Astrocyte (in vitro differentiated cells and primary cell): Measurements from ENCODE around the gene YIF1A. TPM values are rescaled to one million over a fixed set of nuclear protein-coding genes. Genes with fewer than 3 reads are reported as not detected.

ENCODE experiments used
- DNase-seq: peaks from one replicate; pipeline ENCODE4 v3.0.0-alpha.2; 2010; ENCODE audit warnings: low read depth
- FAIRE-seq: peaks from 2 replicates; lab custom pipeline; 2011; peaks lifted over from hg19 to GRCh38; lab: Jason Lieb, UNC
- H2AFZ ChIP-seq: 2 replicates; pipeline ENCODE4 v1.6.0; 2012; ENCODE audit warnings: low read depth, low read length, inconsistent platforms
- H3K27ac ChIP-seq: 2 replicates; pipeline ENCODE4 v1.5.1; 2011; ENCODE audit warnings: low read depth, low read length, inconsistent platforms
- H3K27me3 ChIP-seq: 2 replicates; pipeline ENCODE4 v1.6.0; 2011; ENCODE audit warnings: low read length, inconsistent platforms; ENCODE audit not compliant: insufficient read depth
- H3K36me3 ChIP-seq: 2 replicates; pipeline ENCODE4 v1.5.1; 2011; ENCODE audit warnings: low read length, inconsistent platforms; ENCODE audit not compliant: insufficient read depth
- H3K4me1 ChIP-seq: 2 replicates; pipeline ENCODE4 v1.5.1; 2011; ENCODE audit warnings: low read length, inconsistent platforms; ENCODE audit not compliant: insufficient read depth
- H3K4me2 ChIP-seq: 2 replicates; pipeline ENCODE4 v1.6.0; 2012; ENCODE audit warnings: low read length, inconsistent platforms
- H3K4me3 ChIP-seq: 2 replicates; pipeline ENCODE4 v1.5.1; 2011; ENCODE audit warnings: low read depth, mild to moderate bottlenecking, low read length, inconsistent platforms; ENCODE audit not compliant: insufficient read depth
- H3K79me2 ChIP-seq: 2 replicates; pipeline ENCODE4 v1.6.0; 2012; ENCODE audit warnings: mild to moderate bottlenecking, low read length, inconsistent platforms; ENCODE audit not compliant: insufficient read depth
- H3K9ac ChIP-seq: 2 replicates; pipeline ENCODE4 v1.6.0; 2012; ENCODE audit warnings: mild to moderate bottlenecking, low read length, inconsistent platforms
- H3K9me3 ChIP-seq: 2 replicates; pipeline ENCODE4 v1.5.1; 2012; ENCODE audit warnings: low read depth, mild to moderate bottlenecking, low read length, inconsistent platforms; ENCODE audit not compliant: insufficient read depth
- H4K20me1 ChIP-seq: 2 replicates; pipeline ENCODE4 v1.6.0; 2012; ENCODE audit warnings: low read length, inconsistent platforms; ENCODE audit not compliant: insufficient read depth
- H3K27ac Mint-ChIP-seq: one replicate; pipeline ENCODE4 v1.8.0; 2021; ENCODE audit warnings: mild to moderate bottlenecking, mixed read lengths; ENCODE audit not compliant: unreplicated experiment
- H3K27me3 Mint-ChIP-seq: one replicate; pipeline ENCODE4 v1.8.0; 2021; ENCODE audit warnings: low read depth, mixed read lengths; ENCODE audit not compliant: unreplicated experiment
- H3K36me3 Mint-ChIP-seq: one replicate; pipeline ENCODE4 v1.8.0; 2021; ENCODE audit warnings: low read depth, mixed read lengths; ENCODE audit not compliant: unreplicated experiment
- H3K4me1 Mint-ChIP-seq: one replicate; pipeline ENCODE4 v1.8.0; 2021; ENCODE audit warnings: low read depth, mixed read lengths; ENCODE audit not compliant: unreplicated experiment
- H3K4me3 Mint-ChIP-seq: one replicate; pipeline ENCODE4 v1.8.0; 2021; ENCODE audit warnings: mild to moderate bottlenecking, moderate library complexity, mixed read lengths; ENCODE audit not compliant: unreplicated experiment
- H3K9me3 Mint-ChIP-seq: one replicate; pipeline ENCODE4 v1.8.0; 2021; ENCODE audit warnings: mild to moderate bottlenecking, mixed read lengths; ENCODE audit not compliant: unreplicated experiment
- EZH2 ChIP-seq: IDR thresholded peaks from 2 replicates; pipeline ENCODE4 v1.6.1; 2012; ENCODE audit warnings: mild to moderate bottlenecking, low read length, inconsistent platforms; ENCODE audit not compliant: insufficient read depth
- total RNA-seq: library from RNA; stranded (reverse); gene quantifications from 2 replicates; pipeline ENCODE4 v1.2.1, GENCODE V29; 2021
- TF ChIP-seq, protein P1 (sequence below): IDR thresholded peaks from 2 replicates; pipeline ENCODE4 v1.5.1; 2011; ENCODE audit warnings: low read depth, mild to moderate bottlenecking, inconsistent platforms, low read length, moderate library complexity; ENCODE audit not compliant: insufficient read depth

YIF1A gene
- total RNA-seq, 1 donor from 2014 or later = 129 TPM

DNA sequence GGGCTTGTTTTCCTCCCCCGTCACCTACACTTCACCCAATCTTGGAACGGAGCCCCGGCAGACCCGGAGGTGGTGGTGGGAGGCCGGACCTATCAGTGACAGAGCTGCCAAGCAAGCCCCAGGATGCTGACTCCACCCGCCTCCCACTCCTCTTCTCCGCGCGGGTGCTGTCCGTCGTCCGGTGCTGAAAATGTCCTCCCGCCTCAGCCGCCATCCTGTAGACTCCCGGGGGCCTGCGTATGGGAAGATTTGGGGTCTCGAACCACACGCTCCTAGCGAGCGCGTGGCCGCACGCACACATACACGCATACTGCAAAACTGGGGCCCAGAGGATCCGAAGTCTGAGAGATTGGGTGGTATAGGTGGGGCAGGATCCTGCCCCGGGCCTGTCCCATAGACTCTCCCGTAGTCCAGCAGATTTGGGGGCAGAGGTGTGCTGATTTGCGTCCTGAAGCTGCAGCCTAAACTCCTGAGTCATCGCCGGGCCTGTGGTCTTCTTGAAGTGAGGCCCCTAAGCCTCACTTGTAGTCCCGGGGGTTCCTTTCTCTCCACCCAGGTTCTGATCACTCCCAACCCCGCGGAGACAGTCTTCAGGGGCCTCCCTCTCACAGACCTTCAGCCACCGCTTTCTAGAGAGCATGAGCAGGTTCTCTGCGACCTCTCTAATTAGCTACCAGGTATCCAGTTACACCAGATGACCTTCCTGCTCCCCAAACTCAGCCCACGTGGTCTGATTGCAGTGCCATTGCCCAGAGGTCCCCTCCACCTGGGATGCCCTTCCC is 796 bp upstream of the YIF1A start:
- peaks cover 22% of the 10 kb centered on the region for H3K27me3 Mint-ChIP-seq
- no peaks in the 10 kb centered on the region for H3K9me3 Mint-ChIP-seq
- peak overlapping the region; percentile 73 for H3K4me3 ChIP-seq
- H3K4me2 ChIP-seq = peak overlapping the region; percentile 87
- H3K4me1 Mint-ChIP-seq = peaks cover 16% of the 10 kb centered on the region
- peak overlapping the region; percentile 97 for H3K27ac ChIP-seq
- TF ChIP-seq EZH2 = no peak
- TF ChIP-seq, protein P1, sequence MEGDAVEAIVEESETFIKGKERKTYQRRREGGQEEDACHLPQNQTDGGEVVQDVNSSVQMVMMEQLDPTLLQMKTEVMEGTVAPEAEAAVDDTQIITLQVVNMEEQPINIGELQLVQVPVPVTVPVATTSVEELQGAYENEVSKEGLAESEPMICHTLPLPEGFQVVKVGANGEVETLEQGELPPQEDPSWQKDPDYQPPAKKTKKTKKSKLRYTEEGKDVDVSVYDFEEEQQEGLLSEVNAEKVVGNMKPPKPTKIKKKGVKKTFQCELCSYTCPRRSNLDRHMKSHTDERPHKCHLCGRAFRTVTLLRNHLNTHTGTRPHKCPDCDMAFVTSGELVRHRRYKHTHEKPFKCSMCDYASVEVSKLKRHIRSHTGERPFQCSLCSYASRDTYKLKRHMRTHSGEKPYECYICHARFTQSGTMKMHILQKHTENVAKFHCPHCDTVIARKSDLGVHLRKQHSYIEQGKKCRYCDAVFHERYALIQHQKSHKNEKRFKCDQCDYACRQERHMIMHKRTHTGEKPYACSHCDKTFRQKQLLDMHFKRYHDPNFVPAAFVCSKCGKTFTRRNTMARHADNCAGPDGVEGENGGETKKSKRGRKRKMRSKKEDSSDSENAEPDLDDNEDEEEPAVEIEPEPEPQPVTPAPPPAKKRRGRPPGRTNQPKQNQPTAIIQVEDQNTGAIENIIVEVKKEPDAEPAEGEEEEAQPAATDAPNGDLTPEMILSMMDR = no peak
- peaks cover 22% of the 10 kb centered on the region for H3K4me1 ChIP-seq
- H3K27ac Mint-ChIP-seq = peak overlapping the region; percentile 97
- peaks cover 22% of the 10 kb centered on the region for H3K27me3 ChIP-seq
- FAIRE-seq (no peak), DNase-seq (no peak)
- H3K9me3 ChIP-seq = no peaks in the 10 kb centered on the region
- H3K79me2 ChIP-seq = peaks cover 39% of the 10 kb centered on the region
- H3K36me3 Mint-ChIP-seq = peaks cover 6% of the 10 kb centered on the region
- peak overlapping the region; percentile 90 for H3K4me3 Mint-ChIP-seq
- H2AFZ ChIP-seq = peak overlapping the region; percentile 69
- H3K9ac ChIP-seq = peak overlapping the region; percentile 94
- peaks cover 24% of the 10 kb centered on the region for H4K20me1 ChIP-seq
- peaks cover 7% of the 10 kb centered on the region for H3K36me3 ChIP-seq

DNA sequence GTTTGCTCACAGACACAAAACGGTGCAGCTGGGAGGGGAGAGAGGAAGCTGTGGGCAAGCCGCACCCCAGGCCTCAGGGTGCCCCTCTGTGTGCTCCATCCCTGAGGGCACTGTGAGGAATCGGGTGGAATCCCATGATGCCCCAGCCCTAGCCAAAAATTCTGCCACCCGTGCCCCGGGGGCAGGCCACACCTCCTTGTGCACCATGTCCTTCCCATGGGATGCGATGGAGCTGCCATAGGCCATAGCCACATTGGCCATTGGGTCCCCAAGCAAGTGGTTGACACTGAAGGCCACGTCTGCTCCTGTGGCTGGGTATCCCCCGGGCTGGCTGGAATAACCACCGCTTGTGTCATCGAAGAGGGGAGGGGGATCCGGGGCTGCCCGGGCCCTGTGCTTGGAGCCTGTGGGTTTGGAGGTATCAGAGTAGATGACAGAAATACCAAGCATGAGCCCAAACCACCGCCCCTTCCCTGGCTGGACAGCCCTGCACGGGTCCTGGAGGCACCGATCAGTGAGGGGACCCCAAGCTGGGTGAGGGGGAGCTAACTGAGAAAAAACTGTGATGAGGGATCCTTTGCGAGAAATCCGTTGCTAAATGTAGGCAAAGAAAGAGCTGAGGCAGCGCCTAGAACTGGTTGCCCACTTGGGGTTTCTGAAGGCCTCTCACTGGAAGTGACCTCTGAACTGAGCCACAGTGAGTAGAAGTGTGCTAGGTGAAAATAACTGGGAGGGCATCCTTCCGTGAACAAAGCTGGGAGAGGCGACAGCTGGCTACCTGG is 863 bp downstream of the YIF1A start:
- Histone ChIP-seq H3K4me1 (peaks cover 22% of the 10 kb centered on the region), H3K4me2 (peak overlapping the region; percentile 98), H3K79me2 (peaks cover 42% of the 10 kb centered on the region), H3K36me3 (peaks cover 7% of the 10 kb centered on the region), H3K27ac (peak overlapping the region; percentile 97), H3K27me3 (peaks cover 16% of the 10 kb centered on the region), H3K9ac (peak overlapping the region; percentile 94), H4K20me1 (peaks cover 38% of the 10 kb centered on the region), H2AFZ (no peak overlapping the region), H3K4me3 (peak overlapping the region; percentile 89), H3K9me3 (no peaks in the 10 kb centered on the region)
- Mint-ChIP-seq H3K4me1 (peaks cover 16% of the 10 kb centered on the region), H3K27me3 (peaks cover 16% of the 10 kb centered on the region), H3K4me3 (peak overlapping the region; percentile 90), H3K36me3 (peaks cover 6% of the 10 kb centered on the region), H3K9me3 (no peaks in the 10 kb centered on the region), H3K27ac (peak overlapping the region; percentile 94)
- DNase-seq = no peak
- TF ChIP-seq, protein P1 = no peak
- no peak for TF ChIP-seq EZH2
- no peak for FAIRE-seq
